MM.1S (cell line): ENCODE results near the gene TBL1XR1.

Experiments used
- DNase-seq: peaks from one replicate; pipeline ENCODE4 v3.0.0-alpha.2; 2015
- H2AFZ ChIP-seq: fragments of 300-600 bp; sonication (generic); 2 replicates; pipeline ENCODE4 v1.6.0; 2016; ENCODE audit warnings: antibody characterized with exemption, low read length
- H3F3A ChIP-seq: fragments of 300-600 bp; sonication (generic); 2 replicates; pipeline ENCODE4 v1.6.1; 2016; ENCODE audit warnings: mild to moderate bottlenecking, antibody characterized with exemption, low read length, moderate library complexity, mixed read lengths; ENCODE audit not compliant: insufficient read depth
- H3K27ac ChIP-seq: fragments of 300-600 bp; sonication (generic); 2 replicates; pipeline ENCODE4 v1.5.1; 2016; ENCODE audit warnings: mild to moderate bottlenecking, low read length
- H3K27me3 ChIP-seq: fragments of 300-600 bp; sonication (generic); replicated peaks from 2 replicates; pipeline ENCODE4 v1.6.0; 2016; ENCODE audit warnings: low read length; ENCODE audit not compliant: insufficient read depth
- H3K36me3 ChIP-seq: fragments of 300-600 bp; sonication (generic); replicated peaks from 2 replicates; pipeline ENCODE4 v1.6.1; 2016; ENCODE audit warnings: mild to moderate bottlenecking, low read length, mixed read lengths; ENCODE audit not compliant: insufficient read depth
- H3K4me1 ChIP-seq: fragments of 300-600 bp; sonication (generic); 2 replicates; pipeline ENCODE4 v1.6.1; 2016; ENCODE audit warnings: low read length, mixed read lengths
- H3K4me2 ChIP-seq: fragments of 300-600 bp; sonication (generic); 2 replicates; pipeline ENCODE4 v1.6.0; 2016; ENCODE audit warnings: low read depth, low read length
- H3K4me3 ChIP-seq: fragments of 300-600 bp; sonication (generic); 2 replicates; pipeline ENCODE4 v1.5.1; 2016; ENCODE audit warnings: low read length, mixed read lengths
- H3K79me2 ChIP-seq: fragments of 300-600 bp; sonication (generic); 2 replicates; pipeline ENCODE4 v1.6.1; 2016; ENCODE audit warnings: mixed run types, low read length, mixed read lengths
- H3K9ac ChIP-seq: fragments of 300-600 bp; sonication (generic); 2 replicates; pipeline ENCODE4 v1.6.1; 2016; ENCODE audit warnings: low read length, mixed read lengths
- H3K9me2 ChIP-seq: fragments of 300-600 bp; sonication (generic); replicated peaks from 2 replicates; pipeline ENCODE4 v1.6.1; 2016; ENCODE audit warnings: mild to moderate bottlenecking, low read length, mixed read lengths; ENCODE audit not compliant: insufficient read depth
- H3K9me3 ChIP-seq: fragments of 300-600 bp; sonication (generic); replicated peaks from 2 replicates; pipeline ENCODE4 v1.6.1; 2016; ENCODE audit warnings: mild to moderate bottlenecking, low read length, mixed read lengths; ENCODE audit not compliant: insufficient read depth
- H4K20me1 ChIP-seq: fragments of 300-600 bp; sonication (generic); 2 replicates; pipeline ENCODE4 v1.6.1; 2016; ENCODE audit warnings: mild to moderate bottlenecking, low read length, moderate library complexity, mixed read lengths; ENCODE audit not compliant: insufficient read depth
- EZH2 ChIP-seq: fragments of 300-600 bp; sonication (generic); optimal IDR thresholded peaks from 2 replicates; pipeline ENCODE3; 2017; ENCODE audit warnings: low read depth, mild to moderate bottlenecking, antibody characterized with exemption, low read length, mixed read lengths
- EZH2phosphoT487 ChIP-seq: fragments of 300-600 bp; sonication (generic); IDR thresholded peaks from 2 replicates; pipeline ENCODE4 v1.6.1; 2018; ENCODE audit warnings: antibody characterized with exemption, low read length
- TF ChIP-seq, protein P1 (sequence below): fragments of 300-600 bp; sonication (generic); IDR thresholded peaks from 2 replicates; pipeline ENCODE4 v1.5.1; 2016; ENCODE audit warnings: antibody characterized with exemption, low read length, mixed read lengths

The TBL1XR1 gene

DNA sequence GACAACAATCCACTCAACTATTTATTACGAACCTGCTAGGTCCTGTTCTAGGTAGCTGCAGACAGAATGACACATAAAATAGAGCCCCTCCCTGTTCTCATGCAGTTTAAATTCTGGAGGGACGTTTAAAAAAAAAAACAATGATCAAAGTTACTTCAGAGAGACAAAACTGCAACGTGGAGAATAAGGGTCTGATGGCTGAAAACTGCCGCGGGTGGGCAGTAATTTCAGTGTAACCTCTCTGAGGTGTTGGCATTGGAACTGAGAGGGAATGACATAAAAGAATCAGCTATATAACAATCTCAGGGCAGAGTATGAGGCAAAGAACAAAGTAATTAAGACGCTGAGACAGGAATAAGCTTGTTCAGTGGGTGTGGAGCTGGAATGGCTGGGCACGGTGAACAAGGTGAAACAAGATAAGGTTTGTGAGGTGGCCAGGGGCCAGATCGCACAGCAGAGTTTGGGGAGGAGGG, 19.5 kb downstream of the TBL1XR1 start:
- DNase-seq = no peak
- H3K27me3 ChIP-seq = no peaks in the 10 kb centered on the region
- no peak overlapping the region for H3K9ac ChIP-seq
- no peak overlapping the region for H3K4me2 ChIP-seq
- no peaks in the 10 kb centered on the region for H3K4me1 ChIP-seq
- no peak for TF ChIP-seq EZH2
- no peak for TF ChIP-seq EZH2phosphoT487
- TF ChIP-seq, protein P1, sequence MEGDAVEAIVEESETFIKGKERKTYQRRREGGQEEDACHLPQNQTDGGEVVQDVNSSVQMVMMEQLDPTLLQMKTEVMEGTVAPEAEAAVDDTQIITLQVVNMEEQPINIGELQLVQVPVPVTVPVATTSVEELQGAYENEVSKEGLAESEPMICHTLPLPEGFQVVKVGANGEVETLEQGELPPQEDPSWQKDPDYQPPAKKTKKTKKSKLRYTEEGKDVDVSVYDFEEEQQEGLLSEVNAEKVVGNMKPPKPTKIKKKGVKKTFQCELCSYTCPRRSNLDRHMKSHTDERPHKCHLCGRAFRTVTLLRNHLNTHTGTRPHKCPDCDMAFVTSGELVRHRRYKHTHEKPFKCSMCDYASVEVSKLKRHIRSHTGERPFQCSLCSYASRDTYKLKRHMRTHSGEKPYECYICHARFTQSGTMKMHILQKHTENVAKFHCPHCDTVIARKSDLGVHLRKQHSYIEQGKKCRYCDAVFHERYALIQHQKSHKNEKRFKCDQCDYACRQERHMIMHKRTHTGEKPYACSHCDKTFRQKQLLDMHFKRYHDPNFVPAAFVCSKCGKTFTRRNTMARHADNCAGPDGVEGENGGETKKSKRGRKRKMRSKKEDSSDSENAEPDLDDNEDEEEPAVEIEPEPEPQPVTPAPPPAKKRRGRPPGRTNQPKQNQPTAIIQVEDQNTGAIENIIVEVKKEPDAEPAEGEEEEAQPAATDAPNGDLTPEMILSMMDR = no peak
- no peak overlapping the region for H2AFZ ChIP-seq
- H3F3A ChIP-seq = 0 out of 2 replicates have a peak, but pooled peaks cover 2% of the 10 kb centered on the region
- H4K20me1 ChIP-seq = peaks cover 92% of the 10 kb centered on the region
- no peaks in the 10 kb centered on the region for H3K9me3 ChIP-seq
- no peak overlapping the region for H3K27ac ChIP-seq
- H3K9me2 ChIP-seq = no peaks in the 10 kb centered on the region
- peaks cover 100% of the 10 kb centered on the region for H3K79me2 ChIP-seq
- peaks cover 8% of the 10 kb centered on the region; the same call in 1 of the 2 replicates for H3K36me3 ChIP-seq
- H3K4me3 ChIP-seq = no peak overlapping the region

DNA sequence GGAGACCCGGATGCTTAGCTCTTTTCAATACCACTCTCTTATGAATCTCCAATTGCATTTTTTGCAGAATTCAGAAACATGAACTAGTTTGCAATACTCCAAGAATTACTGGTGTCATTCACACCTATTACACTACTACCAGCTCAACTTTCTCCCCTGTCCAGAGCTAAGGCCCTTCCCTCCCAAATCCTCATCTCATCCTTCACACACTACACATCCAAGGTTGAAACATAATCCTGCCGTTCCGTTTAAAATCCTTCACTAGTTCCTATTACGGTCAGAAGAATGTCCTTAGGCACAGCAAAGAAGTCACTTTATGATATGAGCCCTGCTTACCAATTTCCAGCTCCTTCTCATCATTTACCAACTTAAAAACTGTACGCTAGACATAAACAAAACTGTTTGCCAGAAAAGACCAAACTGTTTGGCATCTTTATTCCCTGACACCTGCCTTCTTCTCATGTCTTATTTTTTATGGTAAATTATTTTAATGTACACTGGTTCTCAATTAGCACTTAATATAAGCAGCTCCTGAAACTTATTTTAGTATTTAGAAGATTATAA, 22.6 kb downstream of the TBL1XR1 start:
- Histone ChIP-seq H3K27me3 (no peaks in the 10 kb centered on the region), H3K36me3 (peaks cover 8% of the 10 kb centered on the region; the same call in 1 of the 2 replicates), H2AFZ (no peak overlapping the region), H3K4me1 (peaks cover 15% of the 10 kb centered on the region), H3K4me3 (no peak overlapping the region), H3K9me3 (no peaks in the 10 kb centered on the region), H4K20me1 (peaks cover 81% of the 10 kb centered on the region), H3K79me2 (peaks cover 100% of the 10 kb centered on the region), H3F3A (0 out of 2 replicates have a peak, but pooled peaks cover 3% of the 10 kb centered on the region), H3K9me2 (no peaks in the 10 kb centered on the region), H3K4me2 (no peak overlapping the region), H3K27ac (no peak overlapping the region), H3K9ac (no peak overlapping the region)
- no peak for DNase-seq
- TF ChIP-seq EZH2 = no peak
- TF ChIP-seq, protein P1 = no peak
- TF ChIP-seq EZH2phosphoT487 = no peak

DNA sequence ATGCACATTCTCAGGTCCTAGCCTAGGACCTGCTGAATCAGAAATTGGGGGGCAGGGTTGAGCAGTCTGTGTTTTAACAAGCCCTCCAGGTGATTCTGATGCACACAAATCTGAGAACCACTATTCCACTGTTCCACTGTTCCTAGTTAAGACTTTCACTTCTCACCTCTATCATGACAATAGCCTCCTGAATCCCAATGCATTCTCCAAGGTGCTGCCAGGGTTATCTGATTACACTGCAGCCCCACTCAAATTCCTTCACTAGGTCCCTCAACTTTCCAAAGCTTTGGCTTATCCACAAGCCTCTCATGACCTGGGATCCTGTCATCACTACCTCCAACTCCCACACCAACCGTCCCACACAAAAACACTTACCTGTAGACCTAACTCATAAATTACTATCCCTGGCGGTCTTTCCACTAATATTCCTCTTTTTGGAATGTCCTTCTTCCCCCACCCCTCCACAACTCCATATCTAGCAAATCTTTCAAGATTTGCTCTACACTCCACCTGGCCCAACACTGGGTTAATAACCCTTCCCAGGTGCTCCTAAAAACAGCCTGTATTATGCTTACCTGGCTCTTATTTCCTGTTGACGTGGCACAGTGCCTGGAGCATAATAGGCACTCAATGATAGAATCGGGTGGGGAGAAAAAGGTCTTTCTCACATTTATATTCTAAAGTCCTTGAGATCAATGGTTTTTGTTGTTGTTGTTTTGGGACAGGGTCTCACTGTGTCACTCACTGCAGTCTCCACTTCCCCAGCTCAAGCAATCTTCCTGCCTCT, 27.2 kb downstream of the TBL1XR1 start:
- Histone ChIP-seq H3K4me2 (peak overlapping the region; percentile 19), H3K27ac (peak overlapping the region; percentile 1; the same call in 1 of the 2 replicates), H4K20me1 (peaks cover 84% of the 10 kb centered on the region), H3F3A (0 out of 2 replicates have a peak, but pooled peaks cover 7% of the 10 kb centered on the region), H3K27me3 (no peaks in the 10 kb centered on the region), H3K4me3 (no peak overlapping the region; the same call in 1 of the 2 replicates), H2AFZ (no peak overlapping the region), H3K9ac (no peak overlapping the region), H3K4me1 (peaks cover 23% of the 10 kb centered on the region), H3K79me2 (peaks cover 100% of the 10 kb centered on the region), H3K36me3 (peaks cover 3% of the 10 kb centered on the region; the same call in 1 of the 2 replicates), H3K9me2 (no peaks in the 10 kb centered on the region), H3K9me3 (no peaks in the 10 kb centered on the region)
- peak; percentile 40 for DNase-seq
- TF ChIP-seq EZH2phosphoT487 (no peak), EZH2 (no peak)
- TF ChIP-seq, protein P1 = no peak
